GM21528 (cell line): Measurements from ENCODE around the gene KRTAP9-2.
"Not testable (repeated sequence)": the region's sequence is repeated elsewhere in the genome, so short reads cannot be mapped to it uniquely, and the experiment has no call there.

ENCODE experiments used
- ATAC-seq: cut with Tn5 transposase; IDR thresholded peaks from one replicate; pipeline ENCODE4 v1.9.1; 2021; ENCODE audit warnings: mild to moderate bottlenecking, moderate library complexity; ENCODE audit not compliant: unreplicated experiment, low FRiP score

Gene KRTAP9-2

GRCh38 chr17:41226598-41227095 lies at the start of gene KRTAP9-2:
Gene KRTAP9-2, plus strand, starts transcription at chr17:41226648. Its CDS starts 7 bp downstream, at chr17:41226655.
- not testable (repeated sequence) for ATAC-seq

DNA sequence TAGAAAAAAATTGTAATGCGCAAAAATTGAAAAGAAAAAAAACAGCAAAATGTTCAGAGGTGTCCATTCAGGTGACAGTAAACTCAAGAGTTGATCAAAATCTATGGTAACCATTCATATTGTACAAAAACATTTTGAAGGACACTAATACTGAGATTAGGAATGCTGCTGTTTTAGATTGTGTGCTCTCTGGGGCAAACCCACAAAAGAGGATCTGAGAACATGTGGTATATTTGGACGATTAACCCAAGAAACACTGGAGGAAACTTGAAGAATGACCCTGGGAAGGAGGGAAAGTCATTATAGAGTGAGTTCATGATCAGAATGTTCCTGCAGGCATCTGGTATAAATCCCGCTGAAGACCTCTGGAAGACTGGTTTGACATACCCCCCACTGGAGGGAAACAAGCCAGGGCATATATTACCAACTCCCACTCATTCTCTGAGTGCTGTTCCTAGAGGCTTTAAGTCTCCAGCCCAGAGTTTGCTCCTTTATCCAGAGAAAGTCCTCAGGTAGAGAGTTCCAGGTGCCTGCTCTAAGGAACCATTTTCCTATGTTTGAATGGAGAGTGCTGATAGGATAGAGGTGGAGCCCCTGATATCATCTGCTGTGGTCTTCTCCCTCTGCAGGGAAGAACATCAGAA lies 49.6 kb upstream of the KRTAP9-2 start:
- ATAC-seq, result no peak

DNA sequence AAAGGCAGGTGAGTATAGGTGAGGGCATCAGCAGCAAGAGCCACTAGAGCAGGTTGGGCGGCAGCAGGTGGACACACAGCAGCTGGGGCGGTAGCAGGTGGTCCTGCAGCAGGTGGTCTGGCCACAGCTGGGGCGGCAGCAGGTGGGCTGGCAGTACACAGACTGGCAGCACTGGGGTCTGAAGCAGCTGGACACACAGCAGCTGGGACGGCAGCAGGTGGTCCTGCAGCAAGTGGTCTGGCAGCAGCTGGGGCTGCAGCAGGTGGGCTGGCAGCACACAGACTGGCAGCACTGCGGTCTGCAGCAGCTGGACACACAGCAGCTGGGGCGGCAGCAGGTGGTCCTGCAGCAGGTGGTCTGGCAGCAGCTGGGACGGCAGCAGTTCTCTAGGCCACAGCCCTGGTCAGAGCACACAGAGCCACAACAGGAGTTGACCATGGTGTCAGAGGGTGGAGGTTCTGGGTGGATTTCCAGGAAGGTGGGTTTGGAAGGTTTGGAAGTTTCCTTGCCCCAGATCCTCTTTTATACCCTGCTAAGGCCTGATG lies 48.6 kb upstream of the KRTAP9-2 start, which contains the start of gene KRTAP4-2:
TSS of gene KRTAP4-2 (minus strand) at position 495 of the 545 bp plus-strand sequence. CDS start at position 438, 57 bp downstream.
- no peak for ATAC-seq

DNA sequence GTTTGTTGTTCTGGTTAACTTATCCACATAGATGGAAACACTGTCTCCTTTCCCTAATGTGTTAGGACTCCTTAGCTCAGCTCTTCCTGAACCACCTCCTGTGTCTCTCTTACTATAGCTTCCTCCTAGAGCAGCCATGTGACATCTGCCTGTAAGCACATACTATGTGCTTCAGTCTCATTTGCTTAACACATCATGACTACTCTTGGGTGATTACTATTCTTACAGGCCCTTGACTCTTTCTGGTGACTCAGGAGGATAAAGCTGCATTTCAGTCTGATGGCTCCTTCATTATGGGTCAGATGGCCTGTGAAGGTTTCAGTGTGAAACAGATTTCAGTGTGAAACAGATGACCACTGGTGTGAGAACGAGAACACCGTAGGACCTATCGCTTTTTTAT lies 48.1 kb upstream of the KRTAP9-2 start:
- ATAC-seq, result no peak

DNA sequence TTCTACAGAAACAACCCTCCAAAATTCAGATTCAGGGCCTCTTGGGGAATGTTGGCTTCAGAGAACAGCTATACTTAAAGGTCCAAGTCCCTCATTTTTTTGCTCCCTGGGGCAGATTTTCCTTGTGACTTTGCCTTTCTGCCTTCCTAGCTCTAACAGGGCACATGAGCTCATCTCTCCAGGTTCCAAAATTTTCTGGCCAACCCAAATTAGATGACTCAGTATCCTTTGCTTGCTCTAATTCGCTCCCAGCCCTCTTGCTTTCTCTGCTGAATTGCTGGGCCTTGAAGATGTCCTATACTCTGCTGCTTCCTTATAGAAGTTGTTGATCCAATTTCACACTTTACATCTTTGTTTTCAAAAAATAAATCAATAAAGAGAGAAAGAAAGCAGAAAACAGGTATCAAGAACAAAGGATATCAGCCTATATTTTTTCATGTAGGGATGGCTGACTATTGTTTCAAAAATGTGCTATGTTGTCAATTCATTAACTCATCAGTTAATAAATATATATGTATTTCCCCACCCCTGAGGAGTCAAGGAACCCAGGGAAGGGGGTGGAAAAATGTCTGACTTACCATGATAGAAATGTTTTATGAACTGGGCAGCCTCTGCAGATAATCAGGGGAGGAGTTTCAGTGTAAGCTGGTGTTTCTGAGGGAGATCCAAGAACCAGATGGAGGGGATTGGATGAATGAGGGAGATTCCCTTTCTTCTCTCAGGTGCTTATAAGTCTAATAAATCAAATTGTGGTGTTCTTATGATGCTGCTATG lies 47.4 kb upstream of the KRTAP9-2 start:
- ATAC-seq, result no peak

GRCh38 chr17:41184480-41184961 lies 41.9 kb upstream of the KRTAP9-2 start, which contains the start of gene KRTAP4-1:
Gene KRTAP4-1, minus strand, starts transcription at chr17:41184911. Its CDS starts 57 bp downstream, at chr17:41184854.
- no peak for ATAC-seq

DNA sequence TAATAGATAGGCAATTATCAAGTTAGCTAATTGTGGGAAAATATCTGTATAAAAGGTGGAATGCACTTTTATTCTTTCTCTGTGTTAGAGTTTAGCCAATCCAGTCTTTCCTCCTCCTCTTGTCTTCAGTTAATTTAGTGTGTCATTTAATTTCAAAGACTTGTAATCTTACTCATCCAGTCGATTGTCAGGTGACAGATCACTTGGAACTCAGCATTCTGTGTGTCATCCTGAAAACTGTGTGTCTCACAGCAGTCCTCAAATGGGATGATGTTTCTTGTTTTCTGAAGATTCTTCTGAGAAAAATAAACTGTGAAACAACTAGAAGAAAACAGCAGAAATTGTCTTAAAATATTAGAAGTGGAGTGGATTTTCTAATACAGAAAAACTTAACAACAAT lies 41.4 kb upstream of the KRTAP9-2 start:
- no peak for ATAC-seq

DNA sequence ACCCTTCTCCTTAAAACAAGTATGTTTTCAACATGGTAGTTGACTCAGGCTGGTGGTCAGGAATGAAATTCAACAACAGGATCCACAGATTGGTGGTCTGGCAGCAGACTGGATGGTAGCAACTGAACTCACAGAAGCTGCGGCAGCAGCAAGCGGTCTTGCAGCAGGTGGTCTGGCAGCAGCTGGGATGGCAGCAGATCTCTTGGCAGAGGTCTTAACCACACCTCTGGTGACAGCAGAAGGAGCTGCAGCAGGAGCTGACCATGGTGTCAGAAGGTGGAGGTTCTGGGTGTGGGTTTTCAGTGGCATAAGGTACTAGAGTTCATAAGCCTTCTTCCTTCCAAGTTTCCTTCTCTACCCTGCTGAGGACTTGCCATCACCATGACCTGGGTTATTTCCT lies 39.6 kb upstream of the KRTAP9-2 start:
- ATAC-seq, result no peak

GRCh38 chr17:41189837-41190318 lies 36.6 kb upstream of the KRTAP9-2 start, which contains the start of gene KRTAP9-1:
Gene KRTAP9-1, plus strand, starts transcription at chr17:41189887. Its CDS starts 0 bp downstream, at chr17:41189887.
- not testable (repeated sequence) for ATAC-seq

GRCh38 chr17:41190328-41190727 lies 36.1 kb upstream of the KRTAP9-2 start:
- no peak for ATAC-seq

DNA sequence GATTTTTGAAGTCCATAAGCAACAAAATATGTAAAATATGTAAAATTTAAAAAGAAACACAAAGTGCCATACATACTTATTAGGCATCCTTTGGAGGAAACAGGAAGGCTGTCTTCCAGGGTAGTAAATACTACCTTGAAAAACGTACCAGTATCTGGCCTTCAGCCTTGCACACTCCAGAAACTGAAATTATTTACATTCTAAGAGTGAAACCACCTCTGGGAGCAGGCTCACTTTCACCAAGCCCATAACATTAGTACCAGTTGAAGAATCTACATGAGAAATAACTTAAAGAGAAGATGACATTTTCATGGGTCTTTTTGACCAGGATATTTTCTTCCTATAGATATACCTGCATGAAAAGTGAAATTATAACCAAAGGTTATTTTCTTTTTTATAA lies 30.4 kb upstream of the KRTAP9-2 start:
- no peak for ATAC-seq

- no peak for ATAC-seq
These were observed 26.9 kb upstream of the KRTAP9-2 start for GRCh38 chr17:41199421-41200078.

- ATAC-seq, result no peak
These were observed 14.5 kb upstream of the KRTAP9-2 start for GRCh38 chr17:41211845-41212466.

DNA sequence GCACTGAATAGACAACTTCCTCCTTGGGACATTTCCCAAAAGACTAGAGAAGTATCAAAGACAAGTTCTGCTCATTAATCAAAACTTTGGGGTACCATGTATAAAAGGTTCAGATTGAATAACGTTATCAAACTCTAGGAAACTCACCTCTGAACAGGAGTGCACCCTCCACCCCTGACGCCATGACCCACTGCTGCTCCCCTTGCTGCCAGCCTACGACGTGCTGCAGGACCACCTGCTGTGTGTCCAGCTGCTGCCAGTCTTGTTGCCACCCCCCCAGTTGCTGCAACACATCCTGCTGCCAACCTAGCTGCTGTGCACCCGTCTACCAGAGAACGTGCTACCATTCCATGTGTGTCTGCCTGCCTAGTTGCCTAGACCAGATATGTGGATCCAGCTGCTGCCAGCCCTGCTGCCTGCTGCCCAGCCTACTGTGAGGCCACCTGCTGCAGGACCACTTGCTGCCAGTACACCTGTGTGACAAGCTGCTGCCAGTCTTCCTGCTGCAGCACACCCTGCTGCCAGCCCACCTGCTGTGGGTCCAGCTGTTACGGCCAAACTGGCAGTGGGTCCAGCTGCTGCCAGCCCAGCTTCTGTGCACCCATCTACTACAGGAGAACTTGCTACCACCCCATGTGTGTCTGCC lies 13.8 kb upstream of the KRTAP9-2 start:
- no peak for ATAC-seq

GRCh38 chr17:41215681-41216080 lies 10.8 kb upstream of the KRTAP9-2 start:
- no peak for ATAC-seq

DNA sequence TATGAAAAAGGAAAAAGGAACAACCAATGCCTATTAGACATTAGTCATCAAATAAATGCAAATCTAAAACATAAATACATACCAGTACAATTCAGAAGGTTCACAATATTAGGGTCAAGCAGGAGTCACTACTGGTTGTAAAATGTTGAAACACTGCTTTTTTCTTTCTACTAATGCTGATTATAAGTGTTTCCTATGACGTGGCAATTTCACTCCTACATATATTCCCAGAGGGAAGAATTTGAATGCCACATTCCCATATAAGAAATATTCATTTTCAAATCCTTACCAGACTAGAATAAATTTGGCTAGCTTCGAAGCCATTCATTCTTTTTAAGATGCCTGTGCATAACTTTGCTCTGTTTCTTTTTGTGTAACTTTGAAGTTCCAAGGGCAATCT lies 2.6 kb upstream of the KRTAP9-2 start:
- ATAC-seq, result no peak

- ATAC-seq, result no peak
These were observed 397 bp upstream of the KRTAP9-2 start for GRCh38 chr17:41226051-41226450.

GRCh38 chr17:41230094-41230493 lies 3.6 kb downstream of the KRTAP9-2 start:
- no peak for ATAC-seq

DNA sequence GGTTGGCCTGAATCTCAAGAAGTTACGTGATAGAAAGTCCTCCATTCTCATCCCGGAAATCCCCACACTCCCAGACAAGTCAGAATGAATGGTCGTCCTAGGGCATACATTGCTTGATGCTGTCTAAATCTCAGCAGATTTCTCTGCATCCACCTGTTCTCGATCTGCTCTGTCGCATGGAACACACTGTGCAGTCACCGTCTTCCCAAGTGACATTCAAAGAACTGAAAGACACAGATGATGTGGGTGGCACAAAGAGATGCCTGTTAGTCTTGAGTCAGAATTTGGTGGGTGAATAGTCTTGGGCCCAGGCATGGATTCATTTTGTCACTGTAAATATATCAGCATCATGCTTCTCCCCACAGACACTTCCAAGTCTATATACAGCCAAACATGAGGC lies 5.3 kb downstream of the KRTAP9-2 start:
- ATAC-seq, result no peak
